ENCODE data around the gene KCNQ2. TPM values are rescaled to one million over a fixed set of nuclear protein-coding genes. Genes with fewer than 3 reads are reported as not detected.
A peak's percentile ranks its signal among the peaks of the same experiment; 100 is the strongest.

Gene KCNQ2
- total RNA-seq, 4 donors from 2014 or later, result not detected

DNA sequence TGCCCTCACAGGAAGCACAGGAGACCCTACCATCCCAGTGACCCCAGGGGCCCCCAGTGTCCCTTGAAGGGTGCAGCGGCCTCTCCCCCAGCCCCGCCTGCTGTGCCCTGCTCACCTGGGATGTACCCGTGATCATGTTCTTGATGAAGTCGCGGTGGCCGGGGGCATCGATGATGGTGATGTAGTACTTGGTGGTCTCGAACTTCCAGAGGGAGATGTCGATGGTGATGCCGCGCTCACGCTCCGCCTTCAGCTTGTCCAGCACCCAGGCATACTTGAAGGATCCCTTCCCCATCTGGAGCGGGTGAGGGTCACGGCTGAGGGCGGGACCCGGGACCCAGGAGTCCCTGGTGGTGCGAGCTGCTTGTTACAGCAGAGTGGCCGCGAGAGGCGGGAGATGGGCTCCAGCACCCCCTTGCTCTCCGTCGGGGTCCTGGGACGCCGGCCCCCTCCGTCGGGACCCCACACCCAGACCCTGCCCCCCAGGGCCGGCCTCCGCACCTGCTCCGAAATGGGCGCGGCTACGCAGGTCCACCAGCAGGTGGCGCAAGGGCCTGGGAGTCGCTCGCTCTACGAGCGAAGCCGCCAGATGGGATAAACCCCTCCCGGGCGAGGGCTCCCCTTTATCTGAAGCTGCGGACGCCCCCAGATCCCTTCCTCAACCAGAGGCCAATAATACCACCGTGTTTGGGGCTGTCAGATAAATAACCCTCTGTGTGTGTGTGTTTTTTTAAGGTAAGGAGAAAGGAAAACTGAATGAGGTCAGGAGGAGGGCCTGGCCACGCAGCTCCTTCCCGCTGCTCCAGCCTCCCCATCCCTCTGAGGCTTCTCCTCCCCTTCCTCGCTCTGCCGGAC is 23.5 kb upstream of the KCNQ2 start:
- Histone ChIP-seq H3K4me1 (peaks cover 15 to 39% (median 29%) of the 10 kb centered on the region in 3 donors), H3K27ac (no peak overlapping the region), H3K36me3 (no peaks in the 10 kb centered on the region), H3K27me3 (peaks cover 0 to 80% (median 17%) of the 10 kb centered on the region in 4 donors), H3K9me3 (no peaks in the 10 kb centered on the region), H3K4me3 (peak overlapping the region in 3 of 4 donors; percentile 33 to 62 (median 34))
- no peak for DNase-seq
- intact Hi-C loops (cut with DNase I), result no loop called here
- WGBS, 2 donors, result 8 to 29% methylated on average over 2 to 16 of the region's 48 CpGs
- TF ChIP-seq, protein P1, sequence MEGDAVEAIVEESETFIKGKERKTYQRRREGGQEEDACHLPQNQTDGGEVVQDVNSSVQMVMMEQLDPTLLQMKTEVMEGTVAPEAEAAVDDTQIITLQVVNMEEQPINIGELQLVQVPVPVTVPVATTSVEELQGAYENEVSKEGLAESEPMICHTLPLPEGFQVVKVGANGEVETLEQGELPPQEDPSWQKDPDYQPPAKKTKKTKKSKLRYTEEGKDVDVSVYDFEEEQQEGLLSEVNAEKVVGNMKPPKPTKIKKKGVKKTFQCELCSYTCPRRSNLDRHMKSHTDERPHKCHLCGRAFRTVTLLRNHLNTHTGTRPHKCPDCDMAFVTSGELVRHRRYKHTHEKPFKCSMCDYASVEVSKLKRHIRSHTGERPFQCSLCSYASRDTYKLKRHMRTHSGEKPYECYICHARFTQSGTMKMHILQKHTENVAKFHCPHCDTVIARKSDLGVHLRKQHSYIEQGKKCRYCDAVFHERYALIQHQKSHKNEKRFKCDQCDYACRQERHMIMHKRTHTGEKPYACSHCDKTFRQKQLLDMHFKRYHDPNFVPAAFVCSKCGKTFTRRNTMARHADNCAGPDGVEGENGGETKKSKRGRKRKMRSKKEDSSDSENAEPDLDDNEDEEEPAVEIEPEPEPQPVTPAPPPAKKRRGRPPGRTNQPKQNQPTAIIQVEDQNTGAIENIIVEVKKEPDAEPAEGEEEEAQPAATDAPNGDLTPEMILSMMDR (IDR thresholded peaks at IDR 0.05), result peak; percentile 85 to 94 (median 86)
- TF ChIP-seq POLR2A (IDR thresholded peaks at IDR 0.05), result no peak

GRCh38 chr20:63495167-63495720 is 22.8 kb upstream of the KCNQ2 start:
- no peak for DNase-seq
- Histone ChIP-seq H3K27me3 (peaks cover 0 to 80% (median 16%) of the 10 kb centered on the region in 4 donors), H3K9me3 (no peaks in the 10 kb centered on the region), H3K36me3 (no peaks in the 10 kb centered on the region), H3K4me3 (no peak overlapping the region), H3K4me1 (peaks cover 15 to 39% (median 29%) of the 10 kb centered on the region in 3 donors), H3K27ac (no peak overlapping the region)
- no peak for TF ChIP-seq POLR2A (IDR thresholded peaks at IDR 0.05)
- TF ChIP-seq, protein P1 (IDR thresholded peaks at IDR 0.05), result no peak
- intact Hi-C loops (cut with DNase I), result no loop called here
- 25 to 100% methylated on average over 1 to 2 of the region's 8 CpGs for WGBS, 2 donors

DNA sequence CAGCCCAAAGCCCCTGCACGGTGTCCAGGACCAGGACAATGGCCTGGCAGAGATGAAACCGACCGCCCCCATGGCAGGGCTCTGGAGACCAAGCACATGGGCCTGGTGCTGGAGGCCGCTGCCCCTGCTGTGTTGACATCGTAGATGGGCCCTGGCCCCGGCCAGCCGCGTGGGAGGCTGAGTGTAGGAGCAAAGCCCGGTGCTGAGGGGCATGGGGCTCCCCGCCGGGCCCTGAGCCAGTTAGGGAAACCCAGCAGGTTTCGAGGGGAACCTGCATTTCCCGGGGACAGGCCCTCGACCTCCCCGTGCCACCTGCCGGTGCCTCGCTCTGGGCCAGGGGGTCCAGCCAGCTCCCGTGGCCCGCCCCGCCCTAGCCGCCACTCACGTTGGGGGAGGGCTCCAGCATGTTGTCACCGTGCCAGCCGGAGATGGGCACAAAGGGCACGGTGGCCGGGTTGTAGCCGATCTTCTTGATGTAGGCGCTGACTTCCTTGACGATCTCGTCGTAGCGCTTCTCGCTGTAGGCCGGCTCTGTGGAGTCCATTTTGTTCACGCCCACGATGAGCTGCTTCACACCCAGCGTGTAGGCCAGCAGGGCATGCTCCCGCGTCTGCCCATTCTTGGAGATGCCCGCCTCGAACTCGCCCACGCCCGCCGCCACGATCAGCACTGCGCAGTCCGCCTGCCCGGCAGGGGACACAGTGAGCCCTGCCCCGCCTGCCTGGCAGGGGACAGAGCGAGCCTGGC is 22.1 kb upstream of the KCNQ2 start:
- H3K27me3 ChIP-seq, result peaks cover 0 to 80% (median 13%) of the 10 kb centered on the region in 4 donors
- H3K4me3 ChIP-seq, result no peak overlapping the region
- TF ChIP-seq, protein P1 (IDR thresholded peaks at IDR 0.05), result no peak
- no peak for TF ChIP-seq POLR2A (IDR thresholded peaks at IDR 0.05)
- no peaks in the 10 kb centered on the region for H3K9me3 ChIP-seq
- peaks cover 13 to 36% (median 28%) of the 10 kb centered on the region in 3 donors for H3K4me1 ChIP-seq
- no peaks in the 10 kb centered on the region for H3K36me3 ChIP-seq
- DNase-seq, result no peak
- WGBS, 2 donors, result 40% methylated on average over 2 of the region's 51 CpGs; no CpG with 5 or more reads in 1 of the 2 donors
- no peak overlapping the region for H3K27ac ChIP-seq
- intact Hi-C loops (cut with DNase I), result no loop called here

GRCh38 chr20:63494084-63494419 is 21.6 kb upstream of the KCNQ2 start:
- no peak for TF ChIP-seq POLR2A (IDR thresholded peaks at IDR 0.05)
- TF ChIP-seq, protein P1 (IDR thresholded peaks at IDR 0.05), result no peak
- DNase-seq, result no peak
- Histone ChIP-seq H3K4me1 (peaks cover 9 to 31% (median 22%) of the 10 kb centered on the region in 3 donors), H3K27me3 (peaks cover 0 to 80% (median 11%) of the 10 kb centered on the region in 4 donors), H3K27ac (no peak overlapping the region), H3K9me3 (no peaks in the 10 kb centered on the region), H3K4me3 (no peak overlapping the region), H3K36me3 (no peaks in the 10 kb centered on the region)
- intact Hi-C loops (cut with DNase I), result no loop called here
- no CpG with 5 or more reads among the region's 7 CpGs for WGBS, 2 donors
